AG04450 (cell line): ENCODE results near the gene RASSF5. TPM values are rescaled to one million over a fixed set of nuclear protein-coding genes. Genes with fewer than 3 reads are reported as not detected.

Experiments used
- CTCF ChIA-PET: fragments of 300-600, 350-600 bp; formaldehyde crosslinking; extraction: SDS; loops from one replicate; lab custom pipeline; 2022; ENCODE audit warnings: antibody characterized with exemption, inconsistent platforms; lab: Charles Lee
- POLR2A ChIA-PET: fragments of 350-600 bp; formaldehyde crosslinking; extraction: SDS; loops from one replicate; lab custom pipeline; 2021; ENCODE audit warnings: antibody characterized with exemption, inconsistent platforms; lab: Yijun Ruan, JAX
- DNase-seq: peaks from one replicate; pipeline ENCODE4 v3.0.0-alpha.2; 2011; ENCODE audit warnings: low read depth, low spot score
- H3K27ac ChIP-seq: one replicate; pipeline ENCODE4 v1.5.1; 2012; ENCODE audit warnings: low read depth, low read length, control low read depth
- H3K27me3 ChIP-seq: one replicate; pipeline ENCODE4 v1.6.0; 2012; ENCODE audit warnings: low read length; ENCODE audit not compliant: control insufficient read depth, insufficient read depth
- H3K4me3 ChIP-seq: 2 replicates; pipeline ENCODE4 v1.5.1; 2011; ENCODE audit warnings: mild to moderate bottlenecking, low read depth, low read length, control low read depth
- H3K9me3 ChIP-seq: 2 replicates; pipeline ENCODE4 v1.5.1; 2012; ENCODE audit warnings: low read length; ENCODE audit not compliant: control insufficient read depth, insufficient read depth
- CTCF ChIP-seq: IDR thresholded peaks from 2 replicates; pipeline ENCODE4 v1.5.1; 2011; ENCODE audit warnings: low read depth, low read length, control low read depth, inconsistent platforms
- polyA plus RNA-seq: library from polyadenylated mRNA; depleted of rRNA; stranded (reverse); fragments of >200 nt; gene quantifications from 2 replicates; pipeline ENCODE4 v1.2.3, GENCODE V29; 2011

RASSF5 gene
- polyA plus RNA-seq, 1 experiment: 2.3 TPM

GRCh38 chr1:206551296-206551985, 44.1 kb downstream of the RASSF5 start:
- H3K9me3 ChIP-seq: no peaks in the 10 kb centered on the region
- no peak overlapping the region for H3K4me3 ChIP-seq
- peaks cover 28% of the 10 kb centered on the region for H3K27me3 ChIP-seq
- ChIA-PET CTCF (interaction anchor here (0.8 to 1.2 kb wide), 2 partner anchors 10 to 61 kb away, joined by 5 read pairs; no protein-coding TSS in a partner anchor), POLR2A (no interaction called here)
- TF ChIP-seq CTCF: no peak
- no peak overlapping the region for H3K27ac ChIP-seq
- DNase-seq: no peak

GRCh38 chr1:206551986-206552326, 44.6 kb downstream of the RASSF5 start:
- peaks cover 28% of the 10 kb centered on the region for H3K27me3 ChIP-seq
- no peak for DNase-seq
- H3K9me3 ChIP-seq: no peaks in the 10 kb centered on the region
- H3K27ac ChIP-seq: no peak overlapping the region
- H3K4me3 ChIP-seq: no peak overlapping the region
- TF ChIP-seq CTCF: no peak
- ChIA-PET CTCF (no interaction called here), POLR2A (no interaction called here)

GRCh38 chr1:206554211-206554610, 46.9 kb downstream of the RASSF5 start:
- no peak for TF ChIP-seq CTCF
- Histone ChIP-seq H3K9me3 (no peaks in the 10 kb centered on the region), H3K27ac (no peak overlapping the region), H3K4me3 (no peak overlapping the region), H3K27me3 (peaks cover 22% of the 10 kb centered on the region)
- no peak for DNase-seq
- ChIA-PET CTCF (interaction anchor here (0.9 to 4.5 kb wide), 2 partner anchors 9 to 64 kb away, joined by 4 to 79 read pairs; no protein-coding TSS in a partner anchor), POLR2A (interaction anchor here (0.7 kb wide), 1 partner anchor 82 kb away, joined by 3 read pairs; no protein-coding TSS in a partner anchor)

- Histone ChIP-seq H3K9me3 (no peaks in the 10 kb centered on the region), H3K27me3 (peaks cover 17% of the 10 kb centered on the region), H3K4me3 (no peak overlapping the region), H3K27ac (no peak overlapping the region)
- TF ChIP-seq CTCF: no peak
- POLR2A ChIA-PET: no interaction called here
- CTCF ChIA-PET: interaction anchor here (0.7 to 4.5 kb wide), 6 partner anchors 10 to 92 kb away, joined by 3 to 79 read pairs (median 4); partner anchors contain the start of gene EIF2D
- DNase-seq: no peak
These were observed 47.6 kb downstream of the RASSF5 start for GRCh38 chr1:206554701-206555472.

- H3K27ac ChIP-seq: no peak overlapping the region
- no peak overlapping the region for H3K4me3 ChIP-seq
- H3K27me3 ChIP-seq: peaks cover 13% of the 10 kb centered on the region
- ChIA-PET POLR2A (no interaction called here), CTCF (interaction anchor here (0.7 to 4.5 kb wide), 7 partner anchors 11 to 93 kb away, joined by 3 to 79 read pairs (median 4); partner anchors contain the start of gene EIF2D)
- H3K9me3 ChIP-seq: no peaks in the 10 kb centered on the region
- no peak for DNase-seq
- no peak for TF ChIP-seq CTCF
These were observed 48.2 kb downstream of the RASSF5 start for GRCh38 chr1:206555473-206555935.
